ENCODE data around the gene PINLYP.
"Not testable (repeated sequence)": the region's sequence is repeated elsewhere in the genome, so short reads cannot be mapped to it uniquely, and the experiment has no call there.

Gene PINLYP

GRCh38 chr19:43546581-43546980 is 29.0 kb upstream of the PINLYP start:
- Histone ChIP-seq H3K4me2 (no peak overlapping the region), H3K27ac (no peak overlapping the region), H3K9ac (no peak overlapping the region), H4K20me1 (ENCODE audit: insufficient read depth) (no peaks in the 10 kb centered on the region), H3K4me1 (ENCODE audit: low read depth, poor library complexity, severe bottlenecking) (no peaks in the 10 kb centered on the region), H3K4me3 (IDR thresholded peaks at IDR 0.05; ENCODE audit: insufficient read depth, low read depth, low read length) (no peak overlapping the region), H3K27me3 (ENCODE audit: insufficient read depth, low read depth) (no peaks in the 10 kb centered on the region), H3K36me3 (ENCODE audit: insufficient read depth) (no peaks in the 10 kb centered on the region; the same call in 1 of the 2 replicates), H3K79me2 (ENCODE audit: insufficient read depth, low read depth) (no peaks in the 10 kb centered on the region), H2AFZ (ENCODE audit: low read depth) (no peak overlapping the region)
- TF ChIP-seq, protein P1, sequence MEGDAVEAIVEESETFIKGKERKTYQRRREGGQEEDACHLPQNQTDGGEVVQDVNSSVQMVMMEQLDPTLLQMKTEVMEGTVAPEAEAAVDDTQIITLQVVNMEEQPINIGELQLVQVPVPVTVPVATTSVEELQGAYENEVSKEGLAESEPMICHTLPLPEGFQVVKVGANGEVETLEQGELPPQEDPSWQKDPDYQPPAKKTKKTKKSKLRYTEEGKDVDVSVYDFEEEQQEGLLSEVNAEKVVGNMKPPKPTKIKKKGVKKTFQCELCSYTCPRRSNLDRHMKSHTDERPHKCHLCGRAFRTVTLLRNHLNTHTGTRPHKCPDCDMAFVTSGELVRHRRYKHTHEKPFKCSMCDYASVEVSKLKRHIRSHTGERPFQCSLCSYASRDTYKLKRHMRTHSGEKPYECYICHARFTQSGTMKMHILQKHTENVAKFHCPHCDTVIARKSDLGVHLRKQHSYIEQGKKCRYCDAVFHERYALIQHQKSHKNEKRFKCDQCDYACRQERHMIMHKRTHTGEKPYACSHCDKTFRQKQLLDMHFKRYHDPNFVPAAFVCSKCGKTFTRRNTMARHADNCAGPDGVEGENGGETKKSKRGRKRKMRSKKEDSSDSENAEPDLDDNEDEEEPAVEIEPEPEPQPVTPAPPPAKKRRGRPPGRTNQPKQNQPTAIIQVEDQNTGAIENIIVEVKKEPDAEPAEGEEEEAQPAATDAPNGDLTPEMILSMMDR (conservative IDR thresholded peaks at IDR 0.05; ENCODE audit: low read depth, low read length): no peak

GRCh38 chr19:43547926-43548325 is 27.7 kb upstream of the PINLYP start:
- H3K4me3 ChIP-seq (IDR thresholded peaks at IDR 0.05; ENCODE audit: insufficient read depth, low read depth, low read length); H3K27me3 ChIP-seq (ENCODE audit: insufficient read depth, low read depth); H4K20me1 ChIP-seq (ENCODE audit: insufficient read depth); H3K79me2 ChIP-seq (ENCODE audit: insufficient read depth, low read depth); H3K27ac ChIP-seq; H3K9ac ChIP-seq; H3K4me1 ChIP-seq (ENCODE audit: low read depth, poor library complexity, severe bottlenecking); H3K4me2 ChIP-seq; H2AFZ ChIP-seq (ENCODE audit: low read depth); H3K36me3 ChIP-seq (ENCODE audit: insufficient read depth): not testable (repeated sequence)

DNA sequence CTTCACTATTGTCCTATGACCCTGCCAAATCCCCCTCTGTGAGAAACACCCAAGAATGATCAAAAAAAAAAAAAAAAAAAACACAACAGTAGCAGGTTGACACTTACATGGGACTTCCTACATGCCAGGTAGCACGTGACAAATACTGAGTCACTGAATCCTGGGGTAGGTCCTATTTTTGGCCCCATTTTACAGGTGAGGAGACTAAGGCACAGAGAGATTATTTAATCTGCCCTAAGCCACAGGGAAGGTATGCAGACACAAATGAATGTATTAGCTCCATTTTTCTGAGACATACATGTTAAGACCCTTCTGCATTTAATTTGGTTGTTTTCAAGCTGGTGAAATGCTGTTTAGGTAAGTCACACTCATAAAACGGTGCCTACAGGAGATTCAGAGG is 26.9 kb upstream of the PINLYP start:
- Histone ChIP-seq H3K4me2 (no peak overlapping the region), H3K36me3 (ENCODE audit: insufficient read depth) (no peaks in the 10 kb centered on the region; the same call in 1 of the 2 replicates), H4K20me1 (ENCODE audit: insufficient read depth) (no peaks in the 10 kb centered on the region), H3K4me3 (IDR thresholded peaks at IDR 0.05; ENCODE audit: insufficient read depth, low read depth, low read length) (no peak overlapping the region), H3K4me1 (ENCODE audit: low read depth, poor library complexity, severe bottlenecking) (no peaks in the 10 kb centered on the region), H3K79me2 (ENCODE audit: insufficient read depth, low read depth) (no peaks in the 10 kb centered on the region), H3K9ac (no peak overlapping the region), H2AFZ (ENCODE audit: low read depth) (no peak overlapping the region), H3K27ac (no peak overlapping the region), H3K27me3 (ENCODE audit: insufficient read depth, low read depth) (no peaks in the 10 kb centered on the region)
- TF ChIP-seq, protein P1 (conservative IDR thresholded peaks at IDR 0.05; ENCODE audit: low read depth, low read length): no peak

DNA sequence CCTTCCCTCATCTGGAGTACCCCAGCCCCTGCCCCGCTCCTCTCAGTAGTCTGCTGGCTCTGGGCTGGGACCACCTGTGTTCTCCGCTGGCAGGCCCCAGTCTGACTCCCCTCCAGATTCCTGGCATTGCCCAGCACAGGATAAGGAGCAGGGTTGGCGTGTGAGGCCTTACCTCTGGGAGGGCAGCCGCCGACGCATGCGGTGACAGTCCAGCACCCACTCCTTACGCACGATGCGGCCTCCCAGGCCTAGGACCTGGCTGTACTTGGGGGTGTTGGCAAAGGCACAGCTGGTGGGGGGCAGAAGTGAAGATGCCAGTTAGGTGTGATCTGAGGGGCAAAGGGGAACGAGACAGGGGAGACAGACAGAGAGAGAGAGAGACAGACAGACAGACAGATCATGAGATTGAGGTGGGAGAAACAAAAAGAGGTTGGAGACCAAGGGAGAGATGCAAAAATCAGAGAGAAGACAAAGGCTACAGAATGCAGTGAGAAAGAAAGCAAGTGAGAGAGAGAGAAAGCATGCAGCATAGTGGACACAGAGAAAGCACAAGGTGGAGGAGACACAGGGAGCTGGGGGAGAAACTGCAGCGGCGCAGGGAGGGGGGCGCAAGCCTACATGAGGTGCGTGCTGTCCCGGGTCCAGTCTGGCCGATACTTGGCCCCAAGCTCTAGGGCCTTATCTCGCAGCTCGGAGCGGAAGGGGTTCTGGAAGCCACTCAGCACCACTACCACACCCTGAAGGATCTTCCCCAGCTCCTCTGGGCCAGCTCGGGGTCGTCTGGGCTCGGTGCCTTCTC is 24.0 kb upstream of the PINLYP start:
- no peak overlapping the region for H3K9ac ChIP-seq
- H3K79me2 ChIP-seq (ENCODE audit: insufficient read depth, low read depth): no peaks in the 10 kb centered on the region
- H3K4me1 ChIP-seq (ENCODE audit: low read depth, poor library complexity, severe bottlenecking): no peaks in the 10 kb centered on the region
- H4K20me1 ChIP-seq (ENCODE audit: insufficient read depth): no peaks in the 10 kb centered on the region
- no peak overlapping the region for H3K27ac ChIP-seq
- no peak overlapping the region for H3K4me3 ChIP-seq (IDR thresholded peaks at IDR 0.05; ENCODE audit: insufficient read depth, low read depth, low read length)
- TF ChIP-seq, protein P1 (conservative IDR thresholded peaks at IDR 0.05; ENCODE audit: low read depth, low read length): no peak
- no peak overlapping the region for H3K4me2 ChIP-seq
- H3K36me3 ChIP-seq (ENCODE audit: insufficient read depth): no peaks in the 10 kb centered on the region; the same call in 1 of the 2 replicates
- no peaks in the 10 kb centered on the region for H3K27me3 ChIP-seq (ENCODE audit: insufficient read depth, low read depth)
- H2AFZ ChIP-seq (ENCODE audit: low read depth): no peak overlapping the region

DNA sequence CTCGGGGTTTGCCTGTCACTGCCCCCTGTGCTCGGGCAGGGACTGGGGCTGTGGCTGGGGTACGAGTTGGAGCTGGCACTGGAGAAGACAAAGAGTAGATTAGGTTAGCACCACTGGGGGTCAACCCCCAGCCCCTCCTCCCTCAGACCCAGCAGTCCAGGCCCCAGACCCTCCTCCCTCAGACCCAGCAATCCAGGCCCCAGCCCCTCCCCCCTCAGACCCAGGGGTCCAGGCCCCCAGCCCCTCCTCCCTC is 23.5 kb upstream of the PINLYP start:
- no peaks in the 10 kb centered on the region for H3K27me3 ChIP-seq (ENCODE audit: insufficient read depth, low read depth)
- TF ChIP-seq, protein P1 (conservative IDR thresholded peaks at IDR 0.05; ENCODE audit: low read depth, low read length): no peak
- H3K4me1 ChIP-seq (ENCODE audit: low read depth, poor library complexity, severe bottlenecking): no peaks in the 10 kb centered on the region
- H2AFZ ChIP-seq (ENCODE audit: low read depth): no peak overlapping the region
- no peaks in the 10 kb centered on the region; the same call in 1 of the 2 replicates for H3K36me3 ChIP-seq (ENCODE audit: insufficient read depth)
- H3K4me2 ChIP-seq: no peak overlapping the region
- no peak overlapping the region for H3K27ac ChIP-seq
- H3K9ac ChIP-seq: no peak overlapping the region
- no peak overlapping the region for H3K4me3 ChIP-seq (IDR thresholded peaks at IDR 0.05; ENCODE audit: insufficient read depth, low read depth, low read length)
- H3K79me2 ChIP-seq (ENCODE audit: insufficient read depth, low read depth): no peaks in the 10 kb centered on the region
- H4K20me1 ChIP-seq (ENCODE audit: insufficient read depth): no peaks in the 10 kb centered on the region

All from KMS-11 (cell line).